HK-2 (cell line): ENCODE data around the gene CAPN11.
"Not testable (repeated sequence)": the region's sequence is repeated elsewhere in the genome, so short reads cannot be mapped to it uniquely, and the experiment has no call there.

Experiments
- DNase-seq: peaks from one replicate; pipeline ENCODE4 v3.0.0-alpha.2; 2018; ENCODE audit not compliant: unreplicated experiment

The CAPN11 gene

GRCh38 chr6:44131892-44132291 is 26.7 kb upstream of the CAPN11 start:
- DNase-seq, result no peak

GRCh38 chr6:44132476-44132875 is 26.1 kb upstream of the CAPN11 start:
- DNase-seq, result no peak

- no peak for DNase-seq
Measured at GRCh38 chr6:44133003-44133931, 25.4 kb upstream of the CAPN11 start.

GRCh38 chr6:44133981-44134711 is 24.5 kb upstream of the CAPN11 start:
- DNase-seq, result no peak

GRCh38 chr6:44135173-44135758 is 23.4 kb upstream of the CAPN11 start:
- DNase-seq, result no peak

- DNase-seq, result no peak
Measured at GRCh38 chr6:44135875-44136274, 22.7 kb upstream of the CAPN11 start.

GRCh38 chr6:44138717-44139350 is 19.8 kb upstream of the CAPN11 start:
- no peak for DNase-seq

- DNase-seq, result no peak
Measured at GRCh38 chr6:44139351-44139743, 19.3 kb upstream of the CAPN11 start.

GRCh38 chr6:44142835-44143234 is 15.8 kb upstream of the CAPN11 start:
- DNase-seq, result no peak

- DNase-seq, result no peak
Measured at GRCh38 chr6:44143731-44144130, 14.9 kb upstream of the CAPN11 start.

GRCh38 chr6:44144536-44144935 is 14.1 kb upstream of the CAPN11 start:
- not testable (repeated sequence) for DNase-seq

GRCh38 chr6:44145839-44146238 is 12.8 kb upstream of the CAPN11 start:
- DNase-seq, result no peak

GRCh38 chr6:44146685-44147084 is 11.9 kb upstream of the CAPN11 start:
- no peak for DNase-seq

GRCh38 chr6:44147256-44147655 is 11.4 kb upstream of the CAPN11 start:
- DNase-seq, result no peak

- no peak for DNase-seq
Measured at GRCh38 chr6:44148306-44148705, 10.3 kb upstream of the CAPN11 start.

- no peak for DNase-seq
Measured at GRCh38 chr6:44149369-44150012, 9.1 kb upstream of the CAPN11 start.

- DNase-seq, result no peak
Measured at GRCh38 chr6:44150317-44150917, 8.2 kb upstream of the CAPN11 start.

GRCh38 chr6:44151348-44152108 is 7.1 kb upstream of the CAPN11 start:
- no peak for DNase-seq

GRCh38 chr6:44152109-44152461 is 6.5 kb upstream of the CAPN11 start:
- DNase-seq, result no peak

- DNase-seq, result no peak
Measured at GRCh38 chr6:44152533-44152932, 6.1 kb upstream of the CAPN11 start.

- no peak for DNase-seq
Measured at GRCh38 chr6:44154067-44154466, 4.6 kb upstream of the CAPN11 start.
